Stomach (tissue), 9 donors: ENCODE data around the gene GNAS-AS1. TPM values are rescaled to one million over a fixed set of nuclear protein-coding genes. Genes with fewer than 3 reads are reported as not detected.

Source experiments
- DNase-seq, 2 donors: peaks; one replicate each; pipeline versions ENCODE4 v3.0.0 to v3.0.0-alpha.2; 2013 to 2019
- H3K27ac ChIP-seq, 5 donors: fragments of 200-600 bp in 4 of 5; sonication (generic) in 4 of 5; one replicate each; pipeline ENCODE4 v1.5.1; 2013 to 2019; ENCODE audit warnings: mild to moderate bottlenecking in 1 of 5, moderate library complexity in 1 of 5
- H3K27me3 ChIP-seq, 3 donors: fragments of 200-600 bp; sonication (generic); one replicate each; pipeline ENCODE4 v1.5.1; 2017 to 2019; ENCODE audit warnings: mixed run types in 1 of 3
- H3K36me3 ChIP-seq, 4 donors: fragments of 200-600 bp; sonication (generic); 1 replicate in 3 of 4; 2 replicates in 1 of 4; pipeline ENCODE4 v1.5.1; 2016 to 2019
- H3K4me1 ChIP-seq, 4 donors: fragments of 200-600 bp; sonication (generic); one replicate each; pipeline ENCODE4 v1.5.1; 2016 to 2019
- H3K4me3 ChIP-seq, 4 donors: fragments of 200-600 bp; sonication (generic) in 3 of 4; one replicate each; pipeline ENCODE4 v1.5.1; 2016 to 2019; ENCODE audit warnings: mild to moderate bottlenecking in 1 of 4
- H3K9me3 ChIP-seq, 4 donors: fragments of 200-600 bp; sonication (generic); one replicate each; pipeline ENCODE4 v1.5.1; 2016 to 2019
- CTCF ChIP-seq, 7 experiments: fragments of 450-650 bp in 4 of 7; fragments of 200-600 bp in 3 of 7; sonication (generic) in 3 of 7; IDR thresholded peaks; one replicate each; pipeline ENCODE4 v1.5.1; 2016 to 2019; ENCODE audit warnings: antibody characterized with exemption in 7 of 7, control low read depth in 2 of 7, mild to moderate bottlenecking in 1 of 7
- EP300 ChIP-seq: sonication (generic); formaldehyde crosslinking; IDR thresholded peaks from one replicate; pipeline ENCODE4 v1.6.1; 2017; ENCODE audit warnings: antibody characterized with exemption
- POLR2A ChIP-seq, 4 donors: fragments of 450-650 bp; IDR thresholded peaks; one replicate each; pipeline ENCODE4 v1.6.1; 2016; ENCODE audit warnings: antibody characterized with exemption in 4 of 4, control low read depth in 2 of 4, mild to moderate bottlenecking in 1 of 4, moderate library complexity in 1 of 4
- POLR2AphosphoS5 ChIP-seq, 3 donors: sonication (generic); formaldehyde crosslinking; IDR thresholded peaks; one replicate each; pipeline ENCODE4 v1.6.1; 2016; ENCODE audit warnings: antibody characterized with exemption in 3 of 3
- WGBS, 5 donors: extraction: QIAGEN DNeasy Blood & Tissue Kit in 3 of 5; methylation state at CpG; one replicate each; pipeline versions ENCODE4 v1.1.5 to v1.1.7; 2013 to 2018; 5-methylcytosine and 5-hydroxymethylcytosine counted together
- intact Hi-C: fragments of 100-400 bp; cut with DNase I; formaldehyde crosslinking; loops from one replicate; pipeline ENCODE4 v1.15.1; 2023; ENCODE audit warnings: low total_unique reads
- polyA plus RNA-seq, 3 donors: library from polyadenylated mRNA; stranded (reverse); fragments of 200-250 nt; gene quantifications; one replicate each; pipeline ENCODE4 v1.2.3, GENCODE V29; 2013
- total RNA-seq, 5 donors: library from RNA; depleted of rRNA; stranded (reverse); fragments of >200 nt; gene quantifications; one replicate each; pipeline versions ENCODE4 v1.1.0 to v1.2.3, GENCODE V29; 2014 to 2016
- donor health status: healthy with polysubstance abuse.
- donor health status: Bipolar disorder and iron deficiency.
- donor health status: healthy.

The GNAS-AS1 gene
- total and polyA plus RNA-seq, 8 donors, result 0.15 to 45.5 (median 1.8) TPM; not detected in 4

GRCh38 chr20:58828136-58828535 lies 22.6 kb downstream of the GNAS-AS1 start:
- H3K4me1 ChIP-seq, result peaks cover 0 to 9% (median 0%) of the 10 kb centered on the region in 4 donors
- WGBS, 5 donors, result 87 to 94% (median 90%) methylated on average over 2 of the region's 2 CpGs
- DNase-seq, result no peak
- H3K27ac ChIP-seq, result no peak overlapping the region
- no peaks in the 10 kb centered on the region for H3K36me3 ChIP-seq
- H3K27me3 ChIP-seq, result peaks cover 0 to 9% (median 0%) of the 10 kb centered on the region in 3 donors
- H3K9me3 ChIP-seq, result no peaks in the 10 kb centered on the region
- TF ChIP-seq POLR2A (IDR thresholded peaks at IDR 0.05) (no peak), POLR2AphosphoS5 (IDR thresholded peaks at IDR 0.05) (no peak), CTCF (IDR thresholded peaks at IDR 0.05) (no peak), EP300 (no peak)
- intact Hi-C loops, result no loop called here
- H3K4me3 ChIP-seq, result no peak overlapping the region

GRCh38 chr20:58826271-58826670 lies 24.4 kb downstream of the GNAS-AS1 start:
- peaks cover 0 to 9% (median 0%) of the 10 kb centered on the region in 4 donors for H3K4me1 ChIP-seq
- H3K4me3 ChIP-seq, result no peak overlapping the region
- no peaks in the 10 kb centered on the region for H3K36me3 ChIP-seq
- intact Hi-C loops, result no loop called here
- H3K9me3 ChIP-seq, result no peaks in the 10 kb centered on the region
- H3K27me3 ChIP-seq, result peaks cover 0 to 3% (median 0%) of the 10 kb centered on the region in 3 donors
- no peak for DNase-seq
- TF ChIP-seq POLR2AphosphoS5 (IDR thresholded peaks at IDR 0.05), result no peak
- no peak for TF ChIP-seq EP300
- TF ChIP-seq POLR2A (IDR thresholded peaks at IDR 0.05), result no peak
- TF ChIP-seq CTCF (IDR thresholded peaks at IDR 0.05), result no peak
- 73 to 87% (median 84%) methylated on average over 5 of the region's 5 CpGs for WGBS, 5 donors
- no peak overlapping the region for H3K27ac ChIP-seq

- no peaks in the 10 kb centered on the region for H3K36me3 ChIP-seq
- no peak for DNase-seq
- 86 to 93% (median 92%) methylated on average over 6 of the region's 6 CpGs for WGBS, 5 donors
- no peaks in the 10 kb centered on the region for H3K9me3 ChIP-seq
- intact Hi-C loops, result no loop called here
- H3K27me3 ChIP-seq, result no peaks in the 10 kb centered on the region
- no peak for TF ChIP-seq CTCF (IDR thresholded peaks at IDR 0.05)
- TF ChIP-seq POLR2A (IDR thresholded peaks at IDR 0.05), result no peak
- TF ChIP-seq EP300, result no peak
- TF ChIP-seq POLR2AphosphoS5 (IDR thresholded peaks at IDR 0.05), result no peak
- H3K4me1 ChIP-seq, result peaks cover 0 to 9% (median 0%) of the 10 kb centered on the region in 4 donors
- no peak overlapping the region for H3K27ac ChIP-seq
- H3K4me3 ChIP-seq, result no peak overlapping the region
These were observed 25.3 kb downstream of the GNAS-AS1 start for GRCh38 chr20:58825450-58825849.

- Histone ChIP-seq H3K4me1 (peaks cover 0 to 9% (median 0%) of the 10 kb centered on the region in 4 donors), H3K36me3 (no peaks in the 10 kb centered on the region), H3K9me3 (no peaks in the 10 kb centered on the region), H3K4me3 (no peak overlapping the region), H3K27me3 (peaks cover 0 to 4% (median 0%) of the 10 kb centered on the region in 3 donors), H3K27ac (no peak overlapping the region)
- intact Hi-C loops, result no loop called here
- no peak for DNase-seq
- TF ChIP-seq EP300 (no peak), POLR2AphosphoS5 (IDR thresholded peaks at IDR 0.05) (no peak), CTCF (IDR thresholded peaks at IDR 0.05) (no peak)
- 75 to 82% (median 78%) methylated on average over 8 of the region's 8 CpGs for WGBS, 5 donors
These were observed 25.9 kb downstream of the GNAS-AS1 start for GRCh38 chr20:58824843-58825242.
